ENCODE measurements around the gene PKIG. TPM values are rescaled to one million over a fixed set of nuclear protein-coding genes. Genes with fewer than 3 reads are reported as not detected.

Gene PKIG
- total RNA-seq, 1 experiment from 2014 or later, result 27.0 TPM

DNA sequence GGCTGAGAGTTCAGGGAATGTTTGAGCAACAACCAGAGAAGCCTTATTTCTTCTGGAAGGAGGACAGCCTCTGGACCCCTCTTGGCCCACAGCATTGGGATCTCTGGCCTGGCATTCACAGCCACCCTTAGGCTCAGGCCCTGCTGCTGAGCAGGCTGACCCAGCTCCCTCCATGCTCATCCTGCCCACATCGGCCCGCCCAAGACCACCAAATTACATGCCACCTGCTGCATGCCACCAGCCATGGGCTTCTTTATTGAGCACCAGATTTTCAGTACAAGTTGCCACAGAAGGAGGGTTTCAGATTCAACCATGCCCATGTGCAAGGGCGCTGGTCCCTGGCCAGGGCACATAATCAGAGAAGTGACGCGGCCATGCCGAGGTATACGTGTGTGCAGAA is 36.9 kb downstream of the PKIG start:
- no peaks in the 10 kb centered on the region for H3K79me2 ChIP-seq (ENCODE audit: insufficient read depth, low read length)
- H3K4me2 ChIP-seq (ENCODE audit: insufficient read depth, insufficient read length, low read length), result no peak overlapping the region
- Mint-ChIP-seq H3K4me1 (peaks cover 39 to 42% of the 10 kb centered on the region in 2 experiments), H3K36me3 (ENCODE audit: insufficient read depth in 1 of 3, low read depth in 3 of 3) (peaks cover 29 to 64% (median 56%) of the 10 kb centered on the region in 3 experiments), H3K27ac (no peak overlapping the region), H3K9me3 (no peaks in the 10 kb centered on the region; a peak in 1 of 5 replicates), H3K4me3 (no peak overlapping the region), H3K27me3 (ENCODE audit: low read depth) (peaks cover 72% of the 10 kb centered on the region)
- H3K4ac ChIP-seq (ENCODE audit: low read depth, low read length), result no peak overlapping the region
- H2BK20ac ChIP-seq (ENCODE audit: low read depth, low read length, poor library complexity, severe bottlenecking), result no peak overlapping the region
- H4K5ac ChIP-seq (ENCODE audit: insufficient read length, low read depth, low read length), result no peak overlapping the region
- DNase-seq, result no peak
- H3K9ac ChIP-seq (ENCODE audit: extremely low read depth, insufficient read length, low read length), result no peak overlapping the region
- no peaks in the 10 kb centered on the region for H3K9me3 ChIP-seq (ENCODE audit: control insufficient read depth, low read depth, low read length)
- H3K4me1 ChIP-seq (ENCODE audit: insufficient read depth, low read length), result no peaks in the 10 kb centered on the region; the same call in 1 of the 2 replicates
- H4K20me1 ChIP-seq (ENCODE audit: control insufficient read depth, insufficient read depth, insufficient read length), result no peaks in the 10 kb centered on the region
- peaks cover 6% of the 10 kb centered on the region; the same call in 1 of the 2 replicates for H3K27me3 ChIP-seq (ENCODE audit: insufficient read depth, low read length)
- no peak overlapping the region for H4K91ac ChIP-seq (ENCODE audit: insufficient read length, low read depth, low read length)
- no peak overlapping the region for H2AK5ac ChIP-seq (ENCODE audit: insufficient read length, low read length)
- H3K23me2 ChIP-seq (ENCODE audit: insufficient read length, low read depth, low read length, poor library complexity, severe bottlenecking), result no peaks in the 10 kb centered on the region
- no peak overlapping the region for H3K27ac ChIP-seq (ENCODE audit: insufficient read length, low read depth, low read length)
- no peak overlapping the region for H3K14ac ChIP-seq (ENCODE audit: insufficient read depth, low read length)
- no peak overlapping the region for H2AFZ ChIP-seq (ENCODE audit: low read length)
- no CpG with 5 or more reads among the region's 7 CpGs for WGBS (ENCODE audit: extremely low coverage, insufficient read length, low lambda C conversion rate)
- H3K23ac ChIP-seq (ENCODE audit: insufficient read length, low read depth, low read length), result no peak overlapping the region
- H3T11ph ChIP-seq (ENCODE audit: low read length), result no peak overlapping the region
- H3K56ac ChIP-seq (ENCODE audit: insufficient read length, low read depth, low read length), result no peak overlapping the region
- no peak overlapping the region for H3K18ac ChIP-seq (ENCODE audit: insufficient read length, low read depth, low read length)
- H2BK5ac ChIP-seq (ENCODE audit: insufficient read length, low read length), result no peak overlapping the region
- H3K79me1 ChIP-seq (ENCODE audit: insufficient read depth, low read depth, low read length, poor library complexity, severe bottlenecking), result no peaks in the 10 kb centered on the region
- H2BK15ac ChIP-seq (ENCODE audit: low read depth, low read length), result no peak overlapping the region
- no peak overlapping the region for H4K8ac ChIP-seq (replicated peaks; ENCODE audit: insufficient read length, low read depth, low read length)
- no peak overlapping the region for H2BK120ac ChIP-seq (ENCODE audit: low read depth, low read length, poor library complexity, severe bottlenecking)
- TF ChIP-seq, protein P1, sequence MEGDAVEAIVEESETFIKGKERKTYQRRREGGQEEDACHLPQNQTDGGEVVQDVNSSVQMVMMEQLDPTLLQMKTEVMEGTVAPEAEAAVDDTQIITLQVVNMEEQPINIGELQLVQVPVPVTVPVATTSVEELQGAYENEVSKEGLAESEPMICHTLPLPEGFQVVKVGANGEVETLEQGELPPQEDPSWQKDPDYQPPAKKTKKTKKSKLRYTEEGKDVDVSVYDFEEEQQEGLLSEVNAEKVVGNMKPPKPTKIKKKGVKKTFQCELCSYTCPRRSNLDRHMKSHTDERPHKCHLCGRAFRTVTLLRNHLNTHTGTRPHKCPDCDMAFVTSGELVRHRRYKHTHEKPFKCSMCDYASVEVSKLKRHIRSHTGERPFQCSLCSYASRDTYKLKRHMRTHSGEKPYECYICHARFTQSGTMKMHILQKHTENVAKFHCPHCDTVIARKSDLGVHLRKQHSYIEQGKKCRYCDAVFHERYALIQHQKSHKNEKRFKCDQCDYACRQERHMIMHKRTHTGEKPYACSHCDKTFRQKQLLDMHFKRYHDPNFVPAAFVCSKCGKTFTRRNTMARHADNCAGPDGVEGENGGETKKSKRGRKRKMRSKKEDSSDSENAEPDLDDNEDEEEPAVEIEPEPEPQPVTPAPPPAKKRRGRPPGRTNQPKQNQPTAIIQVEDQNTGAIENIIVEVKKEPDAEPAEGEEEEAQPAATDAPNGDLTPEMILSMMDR (conservative IDR thresholded peaks at IDR 0.05), result no peak
- no peak overlapping the region for H2BK12ac ChIP-seq (ENCODE audit: insufficient read length, low read depth, low read length)
